Measurements from ENCODE around the gene ENTR1. TPM values are rescaled to one million over a fixed set of nuclear protein-coding genes. Genes with fewer than 3 reads are reported as not detected.

The ENTR1 gene
- total and polyA plus RNA-seq, 2 experiments from 2014 or later: 25.6 to 30.2 TPM

DNA sequence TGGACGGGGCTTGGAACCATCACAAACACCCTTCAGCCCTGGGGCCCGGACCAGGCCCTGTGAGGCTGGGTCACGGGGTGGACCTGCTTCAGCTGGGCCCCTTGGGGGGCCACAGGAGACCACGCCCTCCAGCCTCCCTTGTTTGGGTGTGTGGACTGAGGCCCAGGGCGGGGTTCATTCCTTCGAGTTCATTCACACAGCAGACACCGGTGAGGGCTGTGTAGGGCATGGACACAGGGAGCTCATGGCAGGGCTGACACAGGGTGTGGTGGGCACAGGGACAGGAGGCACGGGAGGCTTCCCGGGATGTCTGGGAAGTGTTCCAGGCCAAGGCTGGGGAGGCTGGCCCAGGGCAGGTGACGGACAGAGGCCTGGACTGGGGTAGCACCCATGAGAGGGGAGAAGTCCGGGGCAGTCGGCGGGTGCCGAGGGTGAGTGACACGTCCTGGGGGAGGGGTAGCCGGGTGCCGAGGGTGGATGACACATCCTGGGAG is 55.8 kb downstream of the ENTR1 start:
- TF ChIP-seq, protein P1, sequence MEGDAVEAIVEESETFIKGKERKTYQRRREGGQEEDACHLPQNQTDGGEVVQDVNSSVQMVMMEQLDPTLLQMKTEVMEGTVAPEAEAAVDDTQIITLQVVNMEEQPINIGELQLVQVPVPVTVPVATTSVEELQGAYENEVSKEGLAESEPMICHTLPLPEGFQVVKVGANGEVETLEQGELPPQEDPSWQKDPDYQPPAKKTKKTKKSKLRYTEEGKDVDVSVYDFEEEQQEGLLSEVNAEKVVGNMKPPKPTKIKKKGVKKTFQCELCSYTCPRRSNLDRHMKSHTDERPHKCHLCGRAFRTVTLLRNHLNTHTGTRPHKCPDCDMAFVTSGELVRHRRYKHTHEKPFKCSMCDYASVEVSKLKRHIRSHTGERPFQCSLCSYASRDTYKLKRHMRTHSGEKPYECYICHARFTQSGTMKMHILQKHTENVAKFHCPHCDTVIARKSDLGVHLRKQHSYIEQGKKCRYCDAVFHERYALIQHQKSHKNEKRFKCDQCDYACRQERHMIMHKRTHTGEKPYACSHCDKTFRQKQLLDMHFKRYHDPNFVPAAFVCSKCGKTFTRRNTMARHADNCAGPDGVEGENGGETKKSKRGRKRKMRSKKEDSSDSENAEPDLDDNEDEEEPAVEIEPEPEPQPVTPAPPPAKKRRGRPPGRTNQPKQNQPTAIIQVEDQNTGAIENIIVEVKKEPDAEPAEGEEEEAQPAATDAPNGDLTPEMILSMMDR (IDR thresholded peaks at IDR 0.05; ENCODE audit: low read depth, low read length): no peak
- DNase-seq (ENCODE audit: low read depth in 1 of 2, low spot score in 1 of 2): peak in 1 of 2 donors; percentile 49
- Histone ChIP-seq H3K4me3 (no peak overlapping the region), H3K9me3 (ENCODE audit: low read depth) (no peaks in the 10 kb centered on the region), H3K4me1 (ENCODE audit: low read depth) (peaks cover 15% of the 10 kb centered on the region), H3K36me3 (peaks cover 14% of the 10 kb centered on the region), H3K27me3 (no peaks in the 10 kb centered on the region), H3K27ac (peak overlapping the region; percentile 90)

GRCh38 chr9:136353757-136354488 is 56.5 kb downstream of the ENTR1 start:
- no peaks in the 10 kb centered on the region for H3K27me3 ChIP-seq
- no peaks in the 10 kb centered on the region for H3K9me3 ChIP-seq (ENCODE audit: low read depth)
- no peak overlapping the region for H3K4me3 ChIP-seq
- H3K36me3 ChIP-seq: peaks cover 14% of the 10 kb centered on the region
- peak in 1 of 2 donors; percentile 42 for DNase-seq (ENCODE audit: low read depth in 1 of 2, low spot score in 1 of 2)
- TF ChIP-seq, protein P1 (IDR thresholded peaks at IDR 0.05; ENCODE audit: low read depth, low read length): no peak
- peaks cover 15% of the 10 kb centered on the region for H3K4me1 ChIP-seq (ENCODE audit: low read depth)
- H3K27ac ChIP-seq: peak overlapping the region; percentile 90

DNA sequence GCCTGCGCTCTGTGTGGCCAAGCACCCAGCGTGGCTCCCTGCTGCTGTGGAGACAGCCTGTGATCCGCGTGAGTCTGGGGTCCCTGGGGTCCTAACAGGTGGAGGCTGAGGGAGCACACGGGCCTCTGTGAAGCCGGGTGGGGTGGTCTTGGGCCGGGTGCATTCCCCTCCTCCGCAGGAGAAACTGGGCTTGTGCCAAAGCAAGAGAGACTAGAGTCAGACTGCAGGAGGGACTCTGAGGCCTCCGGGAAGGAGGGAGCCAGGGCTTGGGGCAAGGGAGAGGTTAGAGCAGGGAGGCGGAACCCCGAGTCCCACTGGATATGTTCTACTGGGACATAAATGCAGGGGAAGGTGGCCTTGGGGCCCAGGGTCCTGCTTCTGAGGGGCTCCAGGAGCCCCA is 57.3 kb downstream of the ENTR1 start:
- Histone ChIP-seq H3K36me3 (peaks cover 11% of the 10 kb centered on the region), H3K4me3 (no peak overlapping the region), H3K9me3 (ENCODE audit: low read depth) (no peaks in the 10 kb centered on the region), H3K27ac (peak overlapping the region; percentile 90), H3K27me3 (no peaks in the 10 kb centered on the region), H3K4me1 (ENCODE audit: low read depth) (peaks cover 15% of the 10 kb centered on the region)
- TF ChIP-seq, protein P1 (IDR thresholded peaks at IDR 0.05; ENCODE audit: low read depth, low read length): no peak
- no peak for DNase-seq (ENCODE audit: low read depth in 1 of 2, low spot score in 1 of 2)

GRCh38 chr9:136352682-136353081 is 57.7 kb downstream of the ENTR1 start:
- Histone ChIP-seq H3K4me1 (ENCODE audit: low read depth) (peaks cover 15% of the 10 kb centered on the region), H3K36me3 (peaks cover 10% of the 10 kb centered on the region), H3K27me3 (no peaks in the 10 kb centered on the region), H3K9me3 (ENCODE audit: low read depth) (no peaks in the 10 kb centered on the region), H3K4me3 (no peak overlapping the region), H3K27ac (peak overlapping the region; percentile 90)
- DNase-seq (ENCODE audit: low read depth in 1 of 2, low spot score in 1 of 2): no peak
- TF ChIP-seq, protein P1 (IDR thresholded peaks at IDR 0.05; ENCODE audit: low read depth, low read length): no peak

Other genes starting within 250 kb of the ENTR1 start
- gene LHX3, start 205.5 kb downstream of the ENTR1 start, total RNA-seq: not detected in 2 replicates
- not detected in 2 replicates for gene LHX3, start 205.5 kb downstream of the ENTR1 start, polyA plus RNA-seq
- 10.5 and 11.5 TPM in 2 replicates for gene QSOX2, start 164.8 kb downstream of the ENTR1 start, total RNA-seq
- 1.7 TPM in 2 replicates for gene QSOX2, start 164.8 kb downstream of the ENTR1 start, polyA plus RNA-seq
- gene CCDC187, start 106.5 kb downstream of the ENTR1 start, total RNA-seq: 0.56 and 1.3 TPM in 2 replicates
- gene CCDC187, start 106.5 kb downstream of the ENTR1 start, polyA plus RNA-seq: 0.13 and 0.16 TPM in 2 replicates
- 88.3 and 116 TPM in 2 replicates for gene GPSM1, start 83.1 kb downstream of the ENTR1 start, total RNA-seq
- gene GPSM1, start 83.1 kb downstream of the ENTR1 start, polyA plus RNA-seq: 52.2 and 58.5 TPM in 2 replicates
- gene DNLZ, start 46.9 kb downstream of the ENTR1 start, total RNA-seq: 28.0 and 45.4 TPM in 2 replicates
- gene DNLZ, start 46.9 kb downstream of the ENTR1 start, polyA plus RNA-seq: 31.8 and 48.2 TPM in 2 replicates
- gene CARD9, start 36.9 kb downstream of the ENTR1 start, total RNA-seq: 0.46 and 2.1 TPM in 2 replicates
- 2.1 TPM in 2 replicates for gene CARD9, start 36.9 kb downstream of the ENTR1 start, polyA plus RNA-seq
- gene SNAPC4, start 10.4 kb downstream of the ENTR1 start, total RNA-seq: 9.6 and 12.7 TPM in 2 replicates
- 7.7 and 8.7 TPM in 2 replicates for gene SNAPC4, start 10.4 kb downstream of the ENTR1 start, polyA plus RNA-seq
- gene PMPCA, start within 50 bp of the ENTR1 start, total RNA-seq: 73.5 and 74.5 TPM in 2 replicates
- 128 and 146 TPM in 2 replicates for gene PMPCA, start within 50 bp of the ENTR1 start, polyA plus RNA-seq
- 19.2 and 26.8 TPM in 2 replicates for gene INPP5E, start 29.2 kb upstream of the ENTR1 start, total RNA-seq
- 14.9 and 19.5 TPM in 2 replicates for gene INPP5E, start 29.2 kb upstream of the ENTR1 start, polyA plus RNA-seq
- gene SEC16A, start 72.4 kb upstream of the ENTR1 start, total RNA-seq: 33.5 and 39.5 TPM in 2 replicates
- gene SEC16A, start 72.4 kb upstream of the ENTR1 start, polyA plus RNA-seq: 32.3 and 35.8 TPM in 2 replicates
- gene NOTCH1, start 135.4 kb upstream of the ENTR1 start, total RNA-seq: 17.8 and 20.9 TPM in 2 replicates
- gene NOTCH1, start 135.4 kb upstream of the ENTR1 start, polyA plus RNA-seq: 7.1 and 7.3 TPM in 2 replicates

All from cardiac muscle cell (in vitro differentiated cells and primary cell).